HG02763 (cell line): ENCODE measurements around the gene SLC9A3.

Experiments used
- ATAC-seq: cut with Tn5 transposase; IDR thresholded peaks from one replicate; pipeline ENCODE4 v1.9.1; 2021; ENCODE audit warnings: mild to moderate bottlenecking, moderate library complexity; ENCODE audit not compliant: unreplicated experiment

SLC9A3 gene

DNA sequence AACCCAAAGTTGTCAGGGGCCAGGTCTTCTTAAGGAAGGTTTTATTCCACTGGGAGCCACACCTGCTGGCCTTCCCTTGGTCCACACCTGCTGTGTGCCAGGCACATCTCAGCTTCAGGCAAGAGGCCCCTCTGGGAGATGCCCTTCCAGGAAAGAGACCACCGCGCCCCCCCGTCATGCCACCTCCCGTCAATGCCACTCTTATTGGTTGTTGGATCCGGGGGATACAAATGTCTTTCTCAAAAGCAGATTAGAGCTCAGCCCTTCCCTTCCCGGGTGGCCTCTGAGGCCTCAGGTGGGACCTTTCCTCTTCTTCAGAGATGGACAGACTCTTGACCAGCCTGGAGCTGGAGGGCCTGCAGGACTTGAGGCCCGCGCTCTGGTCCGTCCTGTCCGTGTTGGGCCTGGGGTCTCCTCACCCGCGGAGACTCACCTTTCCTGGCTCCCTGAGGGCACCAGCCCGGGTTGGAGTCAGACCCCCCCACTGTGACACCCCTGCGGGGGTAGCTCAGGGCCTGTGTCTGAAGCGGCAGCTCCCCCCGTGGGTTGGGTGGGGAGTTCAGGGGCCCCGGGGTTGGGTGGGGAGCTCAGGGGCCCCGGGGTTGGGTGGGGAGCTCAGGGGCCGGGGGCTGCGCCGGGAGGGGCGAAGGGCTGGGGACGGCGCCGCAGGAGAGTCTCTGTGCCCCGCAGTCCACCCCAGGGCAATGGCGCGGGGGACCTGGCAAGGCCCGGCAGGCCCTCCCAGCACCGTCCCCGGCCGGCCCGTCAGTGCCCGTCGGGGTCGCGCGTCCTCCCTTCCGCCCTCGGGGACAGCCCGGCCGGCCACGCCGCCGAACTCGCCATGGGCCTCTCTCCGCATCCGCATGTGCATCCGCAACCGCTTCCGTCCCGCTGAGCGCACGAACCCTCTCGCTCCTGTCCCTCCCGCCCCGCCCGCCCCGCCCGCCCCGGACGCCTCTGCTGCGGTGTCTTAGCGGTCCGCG is 3.7 kb upstream of the SLC9A3 start:
- no peak for ATAC-seq

DNA sequence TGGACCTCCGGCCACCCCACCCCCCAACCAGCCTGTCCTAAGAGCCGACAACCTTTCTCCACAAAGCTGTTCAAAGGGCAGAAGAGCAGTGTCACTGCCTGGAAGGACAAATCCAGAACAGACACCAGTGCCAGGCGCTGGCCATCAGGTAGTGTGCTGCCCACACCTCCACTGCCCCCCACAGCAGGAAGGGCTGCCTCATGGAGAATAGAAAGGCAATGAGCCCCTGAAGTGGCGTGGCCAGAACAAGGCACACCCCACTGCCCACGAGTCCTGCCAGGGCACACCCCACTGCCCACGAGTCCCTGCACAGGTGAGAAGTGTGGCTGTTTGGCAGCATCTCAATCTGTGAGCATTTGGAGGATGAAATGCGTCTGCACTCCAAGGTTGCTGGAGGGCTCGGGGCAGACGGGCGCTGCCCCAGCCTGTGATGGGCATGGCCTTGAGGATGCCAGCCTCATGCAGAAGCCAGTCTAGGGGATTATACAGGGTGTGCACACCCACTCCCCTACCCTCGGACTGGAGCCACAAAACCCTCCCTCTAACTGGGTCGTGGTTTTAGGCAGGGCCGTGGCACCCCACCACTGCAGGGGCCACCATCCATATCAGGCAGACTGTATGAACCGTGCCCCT is 2.3 kb upstream of the SLC9A3 start:
- ATAC-seq, result no peak

DNA sequence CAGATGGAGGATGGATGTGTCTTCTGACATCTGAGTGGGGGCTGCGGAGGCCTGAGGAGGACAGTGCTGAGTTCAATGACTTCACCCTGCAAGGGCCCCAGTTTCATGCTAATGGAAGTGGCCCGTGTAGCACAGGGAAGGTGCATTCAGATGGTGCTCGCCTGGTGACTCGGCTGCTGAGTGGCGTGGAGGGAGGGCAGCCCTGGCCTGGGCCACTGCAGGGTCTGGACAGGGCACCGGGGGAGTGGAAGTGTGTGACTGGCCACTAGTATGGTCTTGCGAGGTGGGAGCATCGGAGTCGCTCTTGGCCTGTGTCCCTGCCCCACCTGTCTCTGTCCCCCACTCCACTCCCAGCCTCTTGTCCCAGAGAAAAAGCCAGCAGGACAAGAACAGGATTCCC is 1.7 kb upstream of the SLC9A3 start:
- no peak for ATAC-seq

DNA sequence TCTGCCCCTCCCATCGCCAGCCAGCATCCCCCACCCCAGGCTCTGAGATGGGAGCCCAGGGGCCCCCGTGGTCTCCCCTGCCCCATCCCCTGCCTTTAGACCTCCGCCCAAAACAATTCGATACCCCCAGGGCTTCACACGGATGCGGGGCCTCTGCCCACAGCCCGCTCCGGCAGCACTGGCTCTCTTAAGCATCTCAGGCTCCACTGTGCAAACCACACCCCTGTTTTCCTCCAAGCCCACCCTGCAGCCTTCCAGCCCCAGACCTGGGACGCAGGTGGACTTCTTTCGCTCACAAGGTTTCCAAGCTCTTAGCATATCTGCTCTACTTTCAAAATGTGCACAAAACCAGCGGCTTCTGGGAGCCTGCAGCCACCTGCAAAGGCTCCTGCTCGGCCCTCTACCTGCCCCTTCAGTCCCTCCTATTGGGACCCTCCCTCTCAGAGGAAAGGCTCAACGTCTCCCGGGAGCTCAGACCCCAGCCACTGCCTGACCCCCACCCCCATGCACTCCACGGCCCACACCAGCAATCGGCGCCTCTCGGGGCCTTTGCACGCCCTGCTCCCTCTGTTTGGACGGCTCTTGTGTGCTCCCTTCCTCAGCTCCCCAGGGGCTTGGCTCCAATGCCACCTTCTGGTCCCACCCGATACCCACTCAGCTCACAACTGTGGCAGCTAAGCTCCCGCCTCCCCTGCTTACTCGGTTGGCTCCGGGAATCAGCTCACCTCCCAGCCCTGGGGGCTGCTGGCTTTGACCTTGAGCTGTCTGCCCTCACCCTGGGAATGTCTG is 918 bp upstream of the SLC9A3 start:
- ATAC-seq, result no peak

DNA sequence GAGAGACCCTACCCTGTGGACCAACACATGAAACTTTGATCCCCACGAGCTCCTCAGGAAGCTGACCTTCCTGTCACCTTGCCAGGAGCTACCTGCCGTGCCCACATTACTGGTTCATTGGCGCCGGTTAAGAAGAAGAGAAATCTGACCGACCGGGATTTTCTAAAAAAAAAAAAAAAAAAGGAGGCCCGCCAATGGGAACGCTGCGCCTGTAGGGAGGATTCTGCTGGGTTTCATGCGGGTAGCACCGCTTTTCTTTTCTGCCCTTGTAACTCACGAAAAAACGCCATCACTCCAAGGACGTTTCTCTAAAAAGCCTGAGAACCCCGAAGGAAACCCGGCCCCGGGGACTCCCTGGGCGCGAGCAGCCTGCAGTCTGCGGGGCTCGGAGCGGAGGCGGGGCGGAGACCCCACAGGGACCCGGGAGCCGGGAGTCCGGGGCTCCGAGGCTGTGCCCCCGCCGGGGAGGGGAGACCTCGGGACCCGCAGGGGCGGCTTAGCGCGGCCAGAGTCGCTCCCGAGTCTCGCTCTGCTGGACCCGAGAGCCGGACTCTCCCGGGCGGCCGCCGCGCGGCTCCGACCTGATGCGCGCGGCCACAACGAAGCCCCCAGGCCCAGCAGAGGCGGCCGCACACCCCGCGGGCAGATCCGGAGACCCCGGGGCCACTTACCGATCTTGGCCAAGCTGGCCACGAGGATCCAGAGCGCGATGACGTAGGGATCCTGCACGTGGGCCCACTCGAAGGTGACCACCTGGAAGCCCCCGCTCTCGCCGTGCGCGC is 617 bp downstream of the SLC9A3 start:
- ATAC-seq, result no peak

DNA sequence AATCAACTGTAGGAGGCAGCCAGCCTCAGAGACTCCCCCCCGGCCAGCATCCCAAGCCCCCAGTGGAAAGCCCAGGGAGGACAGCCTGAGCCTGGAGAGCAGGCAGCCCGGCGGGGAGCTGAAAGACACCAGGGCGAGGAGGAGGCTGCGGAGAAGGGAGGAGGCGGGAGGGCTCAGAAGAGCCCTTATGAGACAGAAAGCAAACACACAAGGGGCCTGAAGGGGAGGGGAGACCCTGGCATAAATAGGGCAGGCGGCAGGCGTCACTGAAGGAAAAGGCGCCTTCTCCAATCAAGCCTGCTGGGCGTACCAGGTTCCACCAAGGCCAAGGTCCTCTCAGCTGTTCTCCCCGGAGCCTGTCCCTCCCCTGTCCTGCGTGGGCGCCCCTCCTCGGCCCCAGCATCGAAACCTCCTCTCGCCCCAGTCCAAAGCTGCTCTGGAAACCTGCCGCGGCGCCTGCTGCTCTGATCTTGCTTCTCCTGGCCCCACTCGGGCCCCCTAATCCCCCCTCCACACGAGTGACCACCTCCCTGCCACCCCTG is 1.3 kb downstream of the SLC9A3 start:
- ATAC-seq, result no peak

DNA sequence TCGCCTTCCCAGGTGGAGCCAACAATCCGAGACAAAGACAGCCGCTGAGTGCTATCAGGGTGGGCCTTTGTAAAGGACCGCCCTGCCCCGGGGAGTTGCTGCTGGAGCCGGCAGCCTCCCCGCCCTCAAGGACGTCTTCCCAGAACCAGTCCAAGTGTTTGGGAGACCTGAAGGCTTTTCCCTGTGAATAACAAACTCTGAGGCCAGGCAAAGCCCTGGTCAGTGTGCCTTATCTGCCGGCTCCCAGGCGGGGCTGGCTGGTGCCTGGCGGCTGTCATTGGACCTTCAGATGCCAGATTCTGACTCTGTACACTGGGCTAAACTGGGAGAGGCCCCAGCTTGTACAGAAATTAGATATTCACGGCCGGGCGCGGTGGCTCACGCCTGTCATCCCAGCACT is 2.1 kb downstream of the SLC9A3 start:
- ATAC-seq, result no peak

DNA sequence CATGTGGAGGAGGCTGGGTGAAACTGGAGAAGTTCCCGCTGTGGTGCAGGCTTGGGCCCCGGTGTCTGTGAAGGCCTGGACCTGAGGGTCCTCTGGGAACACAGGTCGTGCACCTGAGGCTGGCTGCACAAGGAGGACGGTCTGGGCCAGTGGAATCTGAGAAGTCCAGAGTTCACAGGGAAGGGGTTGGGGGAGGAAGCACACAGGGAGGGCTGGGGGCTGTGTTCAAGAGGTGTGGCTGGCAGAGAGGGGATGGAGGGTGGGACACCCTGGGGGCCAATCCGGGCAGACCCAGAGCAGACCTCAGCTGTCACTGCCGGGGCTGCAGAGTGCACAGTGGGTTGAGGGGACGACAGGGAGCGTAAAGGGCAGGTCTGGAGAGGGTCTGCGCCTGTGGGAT is 2.6 kb downstream of the SLC9A3 start:
- no peak for ATAC-seq

DNA sequence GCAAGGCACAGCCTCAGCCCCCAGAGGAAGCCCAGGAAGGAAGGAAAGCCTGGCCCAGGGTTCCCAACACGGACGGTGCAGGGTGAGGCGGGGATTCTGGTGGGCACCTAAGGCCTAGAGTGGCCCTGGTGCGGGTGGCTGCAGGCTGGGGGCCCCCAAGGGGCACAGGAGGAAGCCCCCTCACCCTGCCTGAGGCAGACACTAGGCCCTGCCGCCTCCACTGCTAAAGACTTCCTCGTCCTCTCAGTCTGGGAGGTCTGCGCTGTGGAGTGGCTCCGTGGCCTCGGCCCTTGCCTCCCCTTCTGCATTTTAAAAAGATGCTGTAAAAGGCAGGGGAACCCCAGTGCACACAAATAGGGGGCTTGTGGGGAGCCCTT is 3.4 kb downstream of the SLC9A3 start:
- no peak for ATAC-seq

DNA sequence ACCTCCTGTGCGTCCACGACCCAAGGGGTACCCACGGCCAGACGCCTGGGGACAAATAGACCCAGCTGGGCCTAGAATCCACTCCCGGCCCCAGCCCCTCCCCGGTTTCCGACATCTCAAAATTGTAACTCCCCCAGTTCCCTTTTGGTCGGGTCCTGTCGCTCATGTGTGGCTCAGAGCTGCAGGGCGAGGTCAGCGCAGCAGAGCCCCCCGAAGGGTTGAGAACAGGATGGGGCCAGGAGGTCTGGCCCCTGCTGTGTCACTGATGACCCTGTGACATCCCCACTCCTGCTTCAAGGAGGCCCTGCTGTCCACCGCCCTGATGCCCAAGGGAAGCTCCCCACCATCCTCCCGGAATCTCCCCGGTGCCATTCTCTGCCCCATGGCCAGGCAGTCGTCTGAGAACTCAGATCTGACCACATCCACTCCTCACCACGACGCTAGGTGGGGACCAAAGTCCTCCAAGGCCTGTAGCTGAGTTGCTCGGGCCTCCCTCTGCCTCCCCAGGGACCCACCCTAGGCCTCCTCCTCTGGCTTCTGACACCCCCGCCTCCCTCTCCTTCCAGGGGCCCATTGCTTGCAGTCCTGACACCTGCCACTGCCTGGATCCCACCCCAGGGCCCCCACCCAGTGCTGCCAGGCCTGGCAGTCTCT is 3.9 kb downstream of the SLC9A3 start:
- ATAC-seq, result no peak

DNA sequence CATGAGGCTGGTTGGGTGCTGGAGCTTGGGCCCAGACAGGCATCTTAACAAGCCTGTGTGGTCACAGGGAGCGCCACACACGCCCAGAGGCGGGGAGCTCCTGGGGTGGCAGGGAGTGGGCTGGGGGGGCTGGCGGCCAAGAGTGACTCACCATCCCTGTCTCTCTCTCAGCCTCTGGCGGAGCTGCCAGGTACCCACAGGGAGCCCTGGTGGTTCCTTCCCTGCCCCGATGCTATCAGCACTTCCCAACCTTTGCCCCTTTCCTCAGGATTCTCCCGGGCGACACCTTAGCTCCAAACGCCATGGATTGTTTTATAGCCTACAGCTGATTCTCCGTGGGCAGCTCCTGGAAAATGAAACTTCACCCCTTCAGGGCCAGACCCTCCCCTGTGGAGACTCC is 5.5 kb downstream of the SLC9A3 start:
- ATAC-seq, result no peak

DNA sequence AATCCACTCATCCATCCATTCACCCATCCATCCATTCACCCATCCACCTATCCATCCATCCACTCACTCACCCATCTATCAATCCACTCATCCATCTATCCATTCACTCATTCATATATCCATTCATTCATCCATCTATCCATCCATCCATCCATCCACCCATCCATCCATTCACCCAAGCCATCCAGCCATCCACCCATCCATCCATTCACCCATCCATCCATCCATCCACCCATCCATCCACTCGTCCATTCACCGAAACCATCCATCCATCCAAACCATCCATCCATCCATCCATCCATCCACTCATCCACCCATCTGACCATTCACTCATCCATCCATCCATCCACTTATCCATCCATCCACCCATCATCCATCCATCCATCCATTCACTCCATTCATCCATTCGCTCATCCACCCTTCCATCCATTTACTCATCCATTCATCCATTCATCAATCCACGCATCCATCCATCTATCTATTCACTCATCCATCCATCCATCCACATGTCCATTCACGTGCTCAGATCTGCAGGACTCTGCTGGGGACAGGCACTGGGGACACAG is 6.6 kb downstream of the SLC9A3 start:
- no peak for ATAC-seq

DNA sequence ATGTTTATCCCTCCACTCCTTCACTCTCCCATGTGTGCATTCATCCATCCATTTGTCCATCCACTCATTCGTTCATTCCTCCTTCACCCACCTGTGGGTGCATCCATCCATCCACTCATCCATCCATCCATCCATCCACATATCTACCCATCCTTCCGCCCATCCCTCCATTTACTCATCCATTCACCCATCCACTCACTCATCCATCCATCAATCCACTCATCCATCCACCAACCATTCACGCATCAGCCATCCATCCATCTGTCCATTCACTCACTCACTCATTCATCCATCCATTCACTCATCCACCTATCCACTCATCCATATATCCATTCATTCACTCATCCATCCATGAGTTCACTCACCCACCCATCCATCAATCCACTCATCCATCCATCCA is 7.3 kb downstream of the SLC9A3 start:
- ATAC-seq, result no peak

DNA sequence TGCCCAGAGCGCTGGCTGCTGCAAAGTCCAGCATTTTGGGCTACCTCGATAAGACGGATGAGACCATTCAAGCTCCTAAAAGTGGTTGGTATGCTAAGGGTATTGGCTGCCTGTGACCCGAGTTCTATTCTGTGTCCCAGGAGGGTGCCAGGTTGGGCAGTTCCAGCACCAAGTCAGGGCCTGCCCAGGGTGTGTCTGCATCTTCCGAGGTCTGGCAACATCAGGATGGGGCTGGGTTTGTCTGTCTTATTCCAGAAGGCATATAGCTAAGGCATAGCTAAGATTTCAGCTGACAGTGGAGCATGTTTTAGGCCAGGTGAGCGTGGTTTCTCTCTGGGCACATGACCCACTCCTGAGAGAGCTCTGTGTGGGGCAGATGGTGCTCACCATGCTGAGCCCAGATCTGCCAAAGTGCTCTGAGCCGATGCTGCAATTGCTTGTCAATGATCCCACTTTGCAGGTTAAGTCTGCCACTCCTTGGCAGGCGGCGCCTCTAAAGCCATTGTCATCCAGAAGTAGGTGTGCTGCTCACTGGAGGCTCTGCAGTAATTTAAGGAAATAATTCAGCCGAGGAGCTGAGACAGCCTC is 7.8 kb downstream of the SLC9A3 start:
- ATAC-seq, result no peak

DNA sequence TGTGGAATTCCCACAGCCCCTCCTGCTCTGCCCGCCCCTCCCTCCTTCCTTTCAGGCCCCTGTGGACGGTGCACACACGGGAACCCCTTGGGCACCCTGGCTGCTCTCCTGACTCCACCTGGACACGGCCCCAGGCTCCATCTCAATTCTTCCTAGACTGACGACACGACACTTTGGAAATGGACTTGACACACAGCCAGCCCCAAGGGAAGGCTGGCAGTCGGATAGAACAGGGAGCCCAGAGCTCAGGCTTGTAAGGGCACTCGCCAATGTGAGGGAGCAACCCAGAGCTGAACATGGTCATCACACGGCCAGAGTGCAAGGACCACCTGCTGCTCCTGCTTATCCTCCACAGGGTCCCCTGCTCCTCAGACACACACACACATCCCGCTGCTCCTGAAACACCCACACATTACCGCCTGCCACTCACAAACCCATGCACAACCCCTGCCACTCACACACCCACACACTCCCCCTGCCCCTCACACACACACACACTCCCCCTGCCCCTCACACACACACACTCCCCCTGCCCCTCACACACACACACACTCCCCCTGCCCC is 8.9 kb downstream of the SLC9A3 start:
- no peak for ATAC-seq

DNA sequence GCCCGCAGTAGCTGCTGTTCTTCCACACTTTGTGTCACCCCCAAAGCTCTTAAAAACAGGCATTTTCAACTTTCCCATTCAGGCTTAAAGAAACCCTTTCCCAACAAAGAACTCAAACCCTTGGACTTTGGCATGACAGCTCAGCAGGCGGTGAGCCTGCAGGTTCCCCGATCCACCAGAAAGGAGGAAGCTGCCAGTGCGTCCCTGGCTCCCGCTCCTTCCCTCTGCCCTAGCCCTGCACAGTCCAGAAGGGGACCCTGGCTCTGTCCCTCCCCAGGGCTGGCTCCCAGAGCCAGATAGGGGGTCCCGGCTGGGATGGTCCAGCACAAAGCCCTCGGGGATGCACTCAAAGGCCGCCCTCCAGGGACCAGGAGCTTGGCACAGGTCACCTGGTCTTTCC is 9.6 kb downstream of the SLC9A3 start:
- no peak for ATAC-seq

DNA sequence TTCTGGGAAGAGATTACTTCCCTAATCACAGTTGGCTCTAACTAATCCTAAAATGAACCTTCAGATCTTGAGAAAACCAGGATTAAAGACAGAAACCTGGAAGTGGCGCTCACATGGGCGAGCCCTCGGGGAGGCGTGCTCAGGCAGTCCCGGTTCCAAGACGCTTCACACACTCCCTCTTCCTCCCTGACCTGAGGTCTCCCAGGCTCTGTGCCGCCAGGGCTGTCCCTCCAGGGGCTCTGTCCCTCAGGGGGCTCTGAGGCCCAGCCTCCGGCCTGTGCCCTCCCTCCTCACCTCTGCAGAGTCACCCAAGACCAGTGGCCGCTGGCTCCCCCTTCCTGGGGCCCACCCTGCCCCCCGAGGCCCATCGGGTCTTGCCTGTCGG is 10.2 kb downstream of the SLC9A3 start:
- ATAC-seq, result no peak

DNA sequence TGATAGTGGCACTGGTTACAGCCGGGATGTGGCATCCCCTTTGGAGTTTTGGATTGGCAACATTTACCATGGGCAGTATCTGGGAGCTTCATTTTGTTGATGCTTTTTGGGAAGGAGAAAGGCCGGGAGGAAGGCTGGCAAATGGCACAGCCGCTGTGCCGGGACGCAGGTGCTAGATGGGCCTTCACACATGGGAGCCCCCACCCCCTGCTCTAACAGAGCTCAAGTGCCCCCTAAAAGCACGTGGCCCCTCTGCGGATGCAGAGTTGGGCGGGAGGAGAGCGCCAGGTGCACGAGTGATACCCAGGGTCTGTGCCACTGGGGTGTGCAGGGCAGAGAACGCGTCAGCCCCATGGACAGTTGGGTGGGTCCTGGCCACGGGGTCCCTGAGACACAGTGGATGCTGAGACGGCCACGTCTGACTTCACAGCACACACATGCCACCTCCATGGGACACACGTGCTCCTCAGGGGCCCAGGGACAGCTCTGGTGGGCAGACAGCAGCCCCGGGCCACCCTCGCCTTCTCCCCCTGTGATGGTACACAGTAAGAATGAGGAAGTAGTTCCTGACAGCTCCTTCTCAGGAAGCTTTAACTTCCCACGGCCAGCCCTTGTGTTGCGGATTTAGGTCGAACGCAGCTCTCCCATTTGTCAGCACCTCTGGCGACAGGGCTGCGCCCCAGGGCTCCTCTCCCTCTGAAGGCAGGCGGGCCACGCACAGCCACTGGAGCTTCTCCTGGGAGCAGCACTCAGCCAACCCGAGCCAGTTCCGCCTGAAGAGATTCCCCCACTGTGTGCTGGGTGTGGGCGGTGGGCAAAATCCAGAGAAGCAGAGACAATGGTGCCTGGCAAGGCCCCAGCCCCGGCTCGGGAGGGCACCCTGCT is 10.8 kb downstream of the SLC9A3 start:
- no peak for ATAC-seq
